K562 (cell line): ENCODE data around the gene GABPB1. TPM values are rescaled to one million over a fixed set of nuclear protein-coding genes. Genes with fewer than 3 reads are reported as not detected.
A peak's percentile ranks its signal among the peaks of the same experiment; 100 is the strongest.

Experiments used
- EP300 ChIP-seq: IDR thresholded peaks from 2 replicates; pipeline ENCODE4 v1.6.1; 2012; ENCODE audit warnings: low read length, improper control_type of control experiment
- HIVEP1 ChIP-seq: fragments of 250-450 bp; sonication (Bioruptor Pico); IDR thresholded peaks from 2 replicates; pipeline ENCODE4 v1.4.0; 2020; ENCODE audit warnings: mild to moderate bottlenecking
- KAT2B ChIP-seq: IDR thresholded peaks from one replicate; pipeline ENCODE4 v1.6.1; 2012; ENCODE audit warnings: low read depth, mild to moderate bottlenecking, control low read depth, inconsistent platforms, low read length, moderate library complexity
- L3MBTL2 ChIP-seq: fragments of 450-650 bp; IDR thresholded peaks from 2 replicates; pipeline ENCODE4 v1.6.1; 2016; ENCODE audit warnings: mild to moderate bottlenecking, moderate library complexity
- NRF1 ChIP-seq, 2 experiments: fragments of 450-650 bp; IDR thresholded peaks in 1 of 2; conservative IDR thresholded peaks in 1 of 2; 2 replicates each; pipeline ENCODE4 v1.6.1; 2014; ENCODE audit warnings: mild to moderate bottlenecking in 2 of 2
- POLR3A ChIP-seq: IDR thresholded peaks from 2 replicates; pipeline ENCODE4 v1.6.1; 2011; ENCODE audit warnings: borderline replicate concordance, mild to moderate bottlenecking, moderate library complexity; ENCODE audit not compliant: insufficient read length, insufficient read depth; ENCODE audit errors: extremely low read depth
- TAF9B ChIP-seq: fragments of 450-650 bp; IDR thresholded peaks from 2 replicates; pipeline ENCODE4 v1.6.1; 2018; ENCODE audit warnings: mild to moderate bottlenecking; ENCODE audit not compliant: partially characterized antibody
- TEAD2 ChIP-seq: fragments of 450-650 bp; IDR thresholded peaks from 2 replicates; pipeline ENCODE4 v1.6.1; 2016; ENCODE audit warnings: missing genetic modification characterization, control low read depth, missing compliant biosample characterization
- ZNF318 ChIP-seq, 2 experiments: fragments of 450-650 bp; IDR thresholded peaks; 2 replicates each; pipeline ENCODE4 v1.6.1; 2016; ENCODE audit warnings: mild to moderate bottlenecking in 2 of 2, borderline replicate concordance in 1 of 2, low read depth in 1 of 2, moderate library complexity in 1 of 2
- polyA plus RNA-seq, 8 experiments: library from polyadenylated mRNA; depleted of rRNA in 4 of 8; stranded (reverse) in 5 of 8; unstranded in 3 of 8; fragments of >200 nt; fragmentation: Nextera tagmentation in 2 of 8; fragmentation: Illumina TruSeq in 1 of 8; extraction: Ambion mirVana in 2 of 8; extraction: Trizol in 1 of 8; gene quantifications; 2 replicates each; pipeline versions ENCODE4 v1.2.1 to v1.2.3, GENCODE V29; 2011 to 2014; ENCODE audit warnings: inconsistent platforms in 1 of 8, missing spikeins in 1 of 8
- total RNA-seq, 7 experiments: library from RNA; depleted of rRNA in 6 of 7; stranded (reverse); fragments of >200 nt in 6 of 7; fragmentation: Illumina TruSeq in 2 of 7; extraction: Trizol in 2 of 7; gene quantifications; 2 replicates each; pipeline versions ENCODE4 v1.2.1 to v1.2.3, GENCODE V29; 2011 to 2021; ENCODE audit warnings: low replicate concordance in 1 of 7
- TF ChIP-seq, protein P1 (sequence below): fragments of 250-450 bp; sonication (Bioruptor Pico); IDR thresholded peaks from 2 replicates; pipeline ENCODE4 v1.4.0; 2020; ENCODE audit warnings: mild to moderate bottlenecking
- TF ChIP-seq, protein P2 (sequence below): fragments of 200-800 bp; sonication (Bioruptor generic); IDR thresholded peaks from 2 replicates; pipeline ENCODE4 v1.6.1; 2017; ENCODE audit warnings: missing genetic modification characterization, missing compliant biosample characterization
- TF ChIP-seq, protein P3 (sequence below): fragments of 450-650 bp; conservative IDR thresholded peaks from 2 replicates; pipeline ENCODE4 v1.6.1; 2016; ENCODE audit warnings: missing genetic modification characterization, low read depth, mild to moderate bottlenecking, missing compliant biosample characterization, moderate library complexity

GABPB1 gene
- total and polyA plus RNA-seq, 9 of the 15 experiments (the other 6 are each of a cell fraction or from before 2014, with no cell fraction given) = 11.8 to 42.3 (median 33.2) TPM

DNA sequence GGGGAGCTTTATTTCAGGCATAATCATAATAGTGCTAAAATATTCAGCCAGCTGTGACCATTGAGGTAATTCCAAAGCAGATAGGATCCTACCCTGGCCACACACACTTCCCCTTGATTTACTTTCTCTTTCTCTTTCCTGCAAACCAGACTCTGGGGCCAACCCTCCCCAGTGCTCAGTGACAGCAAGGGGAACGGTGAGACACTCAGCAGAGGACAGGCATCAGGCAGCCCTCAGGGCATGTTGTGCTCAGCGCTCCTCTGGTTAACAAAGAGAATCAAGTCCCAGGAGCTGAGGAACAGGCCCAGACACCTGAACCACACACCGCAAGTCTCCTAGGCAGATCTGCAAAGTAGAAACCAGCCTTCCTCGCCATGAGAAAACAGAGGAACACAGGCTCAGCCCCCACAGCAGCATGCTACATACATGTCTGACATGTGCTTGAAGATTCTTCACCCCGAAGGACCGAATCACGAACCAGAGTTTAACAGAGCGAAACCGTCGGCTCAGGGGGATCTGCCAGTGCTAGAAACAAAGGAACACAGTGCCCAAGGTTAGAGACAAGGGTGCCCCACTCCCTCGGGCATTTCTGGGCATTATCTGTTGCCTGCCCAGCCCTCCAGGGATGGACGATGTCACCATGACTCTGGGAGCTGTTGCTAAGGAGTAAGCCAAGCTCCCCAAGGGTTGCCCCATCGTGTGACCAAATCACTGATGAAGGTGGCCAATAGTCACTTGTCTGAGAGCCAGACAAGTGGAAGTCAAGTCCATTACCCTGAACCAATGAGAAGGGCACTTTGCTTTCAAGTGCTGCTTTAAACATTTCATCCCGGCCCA lies 107.0 kb downstream of the GABPB1 start (continued):
- TF ChIP-seq NRF1 (conservative IDR thresholded peaks at IDR 0.05 in 1 of 2, IDR thresholded peaks at IDR 0.05 in 1 of 2) (0 out of 4 replicates have a peak, but pooled peaks of 1 of the 2 experiments have one; percentile 22), KAT2B (no peak), TAF9B (no peak), HIVEP1 (CRISPR knock-in tag) (0 out of 2 replicates have a peak, but pooled peaks have one; percentile 30), EP300 (no peak), ZNF318 (IDR thresholded peaks at IDR 0.05; ENCODE audit: borderline replicate concordance in 1 of 2, low read depth in 1 of 2) (no peak), L3MBTL2 (peak; percentile 72), POLR3A (no peak), TEAD2 (tag) (peak; percentile 21; the same call in 1 of the 2 replicates)
- TF ChIP-seq, protein P1, sequence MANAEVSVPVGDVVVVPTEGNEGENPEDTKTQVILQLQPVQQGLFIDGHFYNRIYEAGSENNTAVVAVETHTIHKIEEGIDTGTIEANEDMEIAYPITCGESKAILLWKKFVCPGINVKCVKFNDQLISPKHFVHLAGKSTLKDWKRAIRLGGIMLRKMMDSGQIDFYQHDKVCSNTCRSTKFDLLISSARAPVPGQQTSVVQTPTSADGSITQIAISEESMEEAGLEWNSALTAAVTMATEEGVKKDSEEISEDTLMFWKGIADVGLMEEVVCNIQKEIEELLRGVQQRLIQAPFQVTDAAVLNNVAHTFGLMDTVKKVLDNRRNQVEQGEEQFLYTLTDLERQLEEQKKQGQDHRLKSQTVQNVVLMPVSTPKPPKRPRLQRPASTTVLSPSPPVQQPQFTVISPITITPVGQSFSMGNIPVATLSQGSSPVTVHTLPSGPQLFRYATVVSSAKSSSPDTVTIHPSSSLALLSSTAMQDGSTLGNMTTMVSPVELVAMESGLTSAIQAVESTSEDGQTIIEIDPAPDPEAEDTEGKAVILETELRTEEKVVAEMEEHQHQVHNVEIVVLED (CRISPR knock-in tag) = 0 out of 2 replicates have a peak, but pooled peaks have one; percentile 26
- TF ChIP-seq, protein P2, sequence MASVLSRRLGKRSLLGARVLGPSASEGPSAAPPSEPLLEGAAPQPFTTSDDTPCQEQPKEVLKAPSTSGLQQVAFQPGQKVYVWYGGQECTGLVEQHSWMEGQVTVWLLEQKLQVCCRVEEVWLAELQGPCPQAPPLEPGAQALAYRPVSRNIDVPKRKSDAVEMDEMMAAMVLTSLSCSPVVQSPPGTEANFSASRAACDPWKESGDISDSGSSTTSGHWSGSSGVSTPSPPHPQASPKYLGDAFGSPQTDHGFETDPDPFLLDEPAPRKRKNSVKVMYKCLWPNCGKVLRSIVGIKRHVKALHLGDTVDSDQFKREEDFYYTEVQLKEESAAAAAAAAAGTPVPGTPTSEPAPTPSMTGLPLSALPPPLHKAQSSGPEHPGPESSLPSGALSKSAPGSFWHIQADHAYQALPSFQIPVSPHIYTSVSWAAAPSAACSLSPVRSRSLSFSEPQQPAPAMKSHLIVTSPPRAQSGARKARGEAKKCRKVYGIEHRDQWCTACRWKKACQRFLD (CRISPR knock-in tag) = 0 out of 2 replicates have a peak, but pooled peaks have one; percentile 65
- TF ChIP-seq, protein P3, sequence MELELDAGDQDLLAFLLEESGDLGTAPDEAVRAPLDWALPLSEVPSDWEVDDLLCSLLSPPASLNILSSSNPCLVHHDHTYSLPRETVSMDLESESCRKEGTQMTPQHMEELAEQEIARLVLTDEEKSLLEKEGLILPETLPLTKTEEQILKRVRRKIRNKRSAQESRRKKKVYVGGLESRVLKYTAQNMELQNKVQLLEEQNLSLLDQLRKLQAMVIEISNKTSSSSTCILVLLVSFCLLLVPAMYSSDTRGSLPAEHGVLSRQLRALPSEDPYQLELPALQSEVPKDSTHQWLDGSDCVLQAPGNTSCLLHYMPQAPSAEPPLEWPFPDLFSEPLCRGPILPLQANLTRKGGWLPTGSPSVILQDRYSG (tag) = peak; percentile 54; the same call in 1 of the 2 replicates
- TF ChIP-seq, all 486 proteins: peak for 10
